GM18867 (cell line): ENCODE results near the gene LNP1.
A peak's percentile ranks its signal among the peaks of the same experiment; 100 is the strongest.

Source experiments
- ATAC-seq: cut with Tn5 transposase; IDR thresholded peaks from one replicate; pipeline ENCODE4 v1.9.1; 2021; ENCODE audit warnings: mild to moderate bottlenecking, moderate library complexity; ENCODE audit not compliant: unreplicated experiment

The LNP1 gene

GRCh38 chr3:100399341-100400071 is 1.8 kb upstream of the LNP1 start:
- ATAC-seq = no peak

DNA sequence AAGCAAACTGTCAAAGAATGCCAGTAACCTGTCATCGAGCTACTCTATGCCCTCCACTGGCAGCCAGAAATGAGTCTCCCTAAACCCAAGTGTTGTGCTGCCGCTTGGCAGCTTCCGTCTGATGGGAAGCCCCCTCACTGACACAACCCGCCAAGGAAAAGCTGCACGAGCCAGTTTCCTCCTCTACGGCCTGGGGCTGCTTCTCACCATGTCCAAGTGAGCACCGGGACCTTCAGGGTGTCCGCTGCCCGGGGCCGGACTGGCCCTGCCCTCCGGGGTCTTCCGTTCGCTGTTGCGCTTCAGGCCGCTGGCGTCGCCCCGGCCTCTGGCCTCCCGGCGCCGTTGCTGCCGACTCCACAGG is 940 bp upstream of the LNP1 start:
- peak; percentile 6 for ATAC-seq

DNA sequence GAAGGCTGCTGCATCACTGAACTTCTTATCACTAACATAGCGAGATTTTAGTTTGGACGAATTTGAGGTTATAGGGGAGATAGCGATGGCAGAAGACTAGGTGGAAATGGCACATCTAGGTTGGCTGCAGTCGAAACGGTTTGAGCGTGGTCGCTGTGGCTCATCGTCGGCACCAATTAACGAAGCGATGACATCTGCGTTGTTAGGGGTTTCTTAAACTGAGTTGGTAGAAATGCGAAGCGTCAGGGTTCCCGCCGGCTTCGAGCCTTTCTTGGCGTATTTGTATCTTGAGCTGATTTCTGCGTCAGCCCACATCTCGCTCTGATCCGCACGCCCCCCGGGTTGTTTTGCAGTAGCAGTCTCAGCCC is 319 bp downstream of the LNP1 start:
- peak; percentile 14 for ATAC-seq

GRCh38 chr3:100402256-100402655 is 917 bp downstream of the LNP1 start:
- no peak for ATAC-seq

DNA sequence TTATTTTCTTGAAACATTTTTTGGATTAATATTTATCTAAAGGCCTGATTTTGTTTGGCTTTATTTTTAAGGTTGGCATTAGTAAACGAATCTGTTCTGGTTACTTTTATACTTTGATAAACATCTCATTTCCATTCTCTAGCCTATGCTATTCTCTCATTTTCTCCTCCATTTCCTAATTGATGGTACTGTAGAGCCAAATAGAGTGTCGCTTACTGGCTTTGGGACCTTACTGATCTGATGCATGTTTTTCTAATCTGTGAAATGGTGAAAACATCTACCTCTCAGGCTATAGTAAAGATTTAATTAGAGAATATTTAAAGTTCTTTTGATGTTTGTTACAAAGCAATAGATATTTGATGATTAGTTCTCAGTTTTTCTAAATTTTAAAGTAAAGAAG is 1.6 kb downstream of the LNP1 start:
- ATAC-seq = no peak

GRCh38 chr3:100403362-100404249 is 2.3 kb downstream of the LNP1 start:
- ATAC-seq = no peak

DNA sequence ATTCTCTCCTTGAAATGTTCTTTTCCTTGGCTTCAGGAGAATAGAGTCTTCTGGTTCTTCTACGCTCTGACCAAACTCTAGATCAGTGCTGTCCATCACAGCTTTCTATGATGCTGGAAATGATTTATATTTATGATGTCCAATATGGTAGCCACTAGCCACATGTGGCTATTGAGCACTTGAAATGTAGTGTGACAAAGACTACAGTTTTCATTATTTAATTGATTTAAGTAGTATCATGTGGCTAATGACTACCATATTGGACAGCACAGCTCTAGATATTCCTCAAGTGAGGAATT is 2.9 kb downstream of the LNP1 start:
- no peak for ATAC-seq

- no peak for ATAC-seq
Observed at GRCh38 chr3:100407164-100407563, 5.8 kb downstream of the LNP1 start.

- ATAC-seq = no peak
Observed at GRCh38 chr3:100407977-100408532, 6.7 kb downstream of the LNP1 start.

DNA sequence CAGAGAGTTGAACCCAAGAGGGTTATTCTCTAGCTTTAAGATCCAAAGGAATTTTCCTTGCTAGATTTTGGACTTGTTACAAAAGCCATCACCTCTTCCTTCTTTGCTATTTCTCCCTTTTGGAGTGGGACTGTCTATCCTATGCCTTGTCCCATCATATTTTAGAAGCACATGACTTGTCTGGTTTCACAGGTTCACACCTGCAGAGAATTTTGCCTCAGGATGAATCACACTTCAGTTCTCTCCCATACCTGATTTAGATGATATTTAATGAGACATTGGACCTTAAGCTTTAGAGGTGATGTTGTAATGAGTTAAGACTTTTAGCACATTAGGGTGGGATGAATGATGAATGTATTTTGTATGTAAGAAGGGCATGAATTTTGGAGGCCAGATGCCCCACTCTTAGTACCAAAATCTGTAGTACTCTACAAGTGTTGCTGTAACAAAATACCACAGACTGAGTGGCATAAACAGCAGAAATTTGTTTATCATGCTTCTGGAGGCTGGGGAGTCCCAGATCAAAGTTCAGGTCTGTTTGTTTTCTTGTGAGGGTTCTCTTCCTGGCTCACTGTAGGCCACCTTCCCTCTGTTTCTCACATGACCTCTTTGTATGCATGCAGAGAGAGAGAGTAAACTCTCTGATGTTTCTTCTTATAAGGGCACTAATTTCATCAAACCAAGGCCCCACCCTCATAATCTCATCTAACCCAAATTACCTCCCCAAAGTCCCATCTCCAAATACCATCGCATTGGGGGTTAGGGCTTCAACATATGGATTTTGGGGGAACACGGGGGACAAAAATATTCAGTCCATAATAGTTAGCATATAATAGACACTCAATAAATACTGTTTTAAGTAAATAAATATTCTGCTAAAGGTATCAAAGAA is 10.0 kb downstream of the LNP1 start:
- ATAC-seq = no peak

DNA sequence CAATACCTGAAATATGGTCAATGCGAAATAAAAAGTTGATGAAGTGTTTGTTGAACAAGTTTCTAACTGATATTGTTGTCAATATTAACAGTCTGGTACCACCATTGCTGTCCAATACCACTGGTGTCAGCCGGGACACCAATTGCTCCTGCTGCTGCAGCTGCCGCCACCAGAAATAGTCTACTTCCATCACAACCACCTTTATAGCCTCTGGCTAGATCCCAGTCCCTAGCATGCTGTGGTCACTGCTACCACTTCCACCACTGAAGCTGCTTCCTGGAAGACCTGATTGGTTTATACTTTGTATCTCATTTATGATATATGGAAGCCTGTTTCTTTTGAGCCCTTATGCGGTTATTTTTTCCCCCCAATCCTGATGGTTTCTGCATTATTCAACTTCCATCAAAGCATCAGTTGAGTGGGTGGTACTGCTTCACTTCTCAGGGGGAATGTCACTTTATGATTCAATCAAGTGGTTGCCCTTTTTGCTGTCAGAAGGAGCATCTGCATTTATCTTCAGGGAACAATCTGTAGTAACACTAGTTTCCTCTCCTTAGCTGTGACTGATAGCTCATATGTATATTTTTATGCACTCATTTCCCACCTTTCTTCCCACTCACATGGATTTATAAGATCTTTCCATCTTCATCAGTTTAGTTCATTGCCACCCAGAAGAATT is 11.7 kb downstream of the LNP1 start:
- ATAC-seq = no peak

- no peak for ATAC-seq
Observed at GRCh38 chr3:100413613-100414012, 12.3 kb downstream of the LNP1 start.

DNA sequence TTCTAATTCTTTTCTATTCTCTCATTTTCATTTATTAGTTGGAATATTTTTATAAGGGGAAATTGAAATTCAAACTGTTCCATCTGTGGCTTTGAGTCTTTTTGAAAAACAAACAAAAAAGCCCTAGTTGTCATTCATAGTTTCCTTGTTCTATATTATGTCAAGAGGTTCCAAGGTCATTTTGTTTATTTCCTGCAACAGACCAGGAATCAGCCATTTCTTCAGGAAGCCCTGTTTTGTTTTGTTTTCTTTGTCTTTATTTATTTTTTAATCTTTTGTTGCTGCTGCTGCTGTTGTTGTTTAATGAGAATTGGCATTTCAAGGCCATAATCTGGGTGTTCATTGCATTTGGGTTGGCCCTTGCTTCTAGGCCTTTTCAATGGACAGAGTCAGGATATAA is 14.8 kb downstream of the LNP1 start:
- ATAC-seq = no peak

DNA sequence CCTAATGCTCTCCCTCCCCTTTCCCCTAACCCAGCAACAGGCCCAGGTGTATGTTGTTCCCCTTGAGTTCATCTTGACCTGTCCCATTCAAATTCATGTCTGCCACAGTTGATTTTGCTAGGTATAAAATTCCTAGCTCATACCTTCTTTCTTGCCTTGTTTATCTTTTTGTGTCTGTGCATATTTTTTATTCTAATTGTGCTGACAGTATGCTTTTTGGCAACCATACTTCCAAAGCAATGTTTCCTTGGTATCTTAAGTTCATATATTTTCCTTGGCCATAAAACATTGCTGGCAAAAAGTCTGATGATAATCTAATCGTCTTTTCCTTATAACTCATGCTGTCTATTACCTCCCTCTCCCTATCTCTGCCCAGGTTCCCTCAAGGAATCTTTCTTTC is 15.5 kb downstream of the LNP1 start:
- no peak for ATAC-seq

GRCh38 chr3:100419406-100419805 is 18.1 kb downstream of the LNP1 start:
- ATAC-seq = no peak

DNA sequence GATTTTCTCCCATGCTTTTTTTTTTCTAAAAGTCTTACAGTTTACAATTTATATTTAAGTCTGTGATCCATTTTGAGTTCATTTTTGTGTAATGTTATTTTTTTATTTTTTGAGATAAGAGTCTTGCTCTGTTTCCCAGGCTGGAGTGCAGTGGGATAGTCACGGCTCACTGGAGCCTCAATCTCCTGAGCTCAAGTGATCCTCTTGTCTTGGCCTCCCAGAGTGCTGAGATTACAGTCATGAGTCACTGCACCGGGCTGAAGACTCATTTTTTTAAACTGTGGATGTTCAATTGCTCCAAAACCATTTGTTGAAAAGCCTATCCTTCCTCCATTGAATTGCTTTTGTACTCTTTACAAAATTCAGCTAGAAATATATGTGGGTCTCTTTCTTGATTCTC is 19.5 kb downstream of the LNP1 start:
- no peak for ATAC-seq

DNA sequence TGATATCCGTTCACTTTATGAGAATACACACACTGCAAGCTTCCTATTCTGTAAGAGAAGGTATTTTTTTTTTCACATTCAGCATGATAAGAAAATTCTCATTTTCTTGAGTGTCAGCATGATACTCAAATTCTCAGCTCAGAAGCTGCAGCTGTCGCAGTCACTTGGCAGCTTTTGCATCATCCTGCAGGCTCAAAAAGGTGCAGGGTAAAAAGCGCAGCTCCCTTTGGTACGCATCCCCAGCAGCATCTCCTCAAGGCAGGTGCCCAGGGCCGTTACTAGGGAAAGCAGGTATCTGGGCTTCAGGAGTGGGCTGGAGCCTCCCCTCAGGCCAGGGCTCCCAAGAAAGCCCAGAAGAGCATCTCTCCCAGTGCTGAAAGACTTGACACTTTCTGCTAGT is 22.3 kb downstream of the LNP1 start:
- no peak for ATAC-seq

DNA sequence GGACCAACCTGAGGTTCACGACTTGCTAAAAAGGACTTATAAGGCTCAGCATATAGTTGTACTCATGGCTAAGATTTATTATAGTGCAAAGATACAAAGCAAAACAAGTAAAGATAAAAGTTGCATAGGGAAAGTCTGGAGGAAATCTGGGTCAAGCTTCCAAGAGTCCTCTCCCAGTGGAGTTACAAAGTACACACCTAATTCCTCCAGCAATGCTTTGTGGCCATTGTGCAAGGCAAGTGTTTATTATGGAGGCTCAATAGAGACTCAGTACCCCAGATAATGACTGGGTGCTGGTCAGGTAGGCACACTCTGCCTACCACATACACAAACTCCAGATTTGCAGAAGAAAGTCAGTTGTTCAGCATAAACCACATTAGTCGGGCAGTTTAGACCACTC is 22.9 kb downstream of the LNP1 start:
- no peak for ATAC-seq

- no peak for ATAC-seq
Observed at GRCh38 chr3:100425316-100425715, 24.0 kb downstream of the LNP1 start.

DNA sequence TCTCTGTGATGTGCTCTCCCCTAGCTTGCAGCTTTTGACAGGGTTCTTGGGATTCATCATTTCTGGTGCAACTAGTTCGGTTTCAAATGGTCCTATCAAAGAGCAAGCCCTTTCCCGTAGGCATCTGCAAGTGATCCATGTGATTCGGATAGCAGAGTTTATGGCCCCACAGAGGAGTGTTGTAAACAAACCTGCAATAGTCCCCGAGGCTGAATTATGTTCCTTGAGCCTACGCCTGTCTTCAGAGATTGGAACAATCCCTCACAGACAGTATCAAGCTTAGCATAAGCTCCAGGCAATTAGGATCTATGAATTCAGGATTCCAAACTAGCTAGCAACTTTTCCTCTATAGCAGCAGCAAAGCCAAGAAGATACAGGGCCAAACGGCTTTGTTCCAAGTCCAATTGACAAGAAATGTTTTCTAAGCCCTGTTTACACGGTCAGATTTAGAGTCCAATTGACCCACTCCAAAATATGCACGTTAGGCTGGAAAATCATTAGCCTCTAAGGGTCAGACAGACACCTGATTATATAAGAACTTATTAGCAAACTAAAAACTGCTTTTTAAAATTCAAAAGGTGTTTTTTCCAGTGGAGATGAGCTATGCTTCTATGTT is 24.8 kb downstream of the LNP1 start:
- no peak for ATAC-seq
